Spleen (tissue), 7 donors: Measurements from ENCODE around the gene PTPRK.

ENCODE experiments used
- POLR2A ChIP-seq, 3 donors: fragments of 450-650 bp; IDR thresholded peaks; one replicate each; pipeline ENCODE4 v1.5.1; 2017; ENCODE audit warnings: antibody characterized with exemption in 3 of 3, mild to moderate bottlenecking in 1 of 3
- POLR2AphosphoS5 ChIP-seq, 3 donors: sonication (generic); formaldehyde crosslinking; IDR thresholded peaks; one replicate each; pipeline ENCODE4 v1.5.1; 2017; ENCODE audit warnings: antibody characterized with exemption in 3 of 3
- TF ChIP-seq, protein P1 (sequence below), 11 experiments: fragments of 200-600 bp in 7 of 11; fragments of 450-650 bp in 4 of 11; sonication (generic) in 4 of 11; IDR thresholded peaks in 8 of 11; conservative IDR thresholded peaks in 3 of 11; 1 replicate in 7 of 11; 2 replicates in 4 of 11; pipeline versions ENCODE4 v1.4.0 to v1.8.0; 2016 to 2021; ENCODE audit warnings: antibody characterized with exemption in 11 of 11, inconsistent platforms in 4 of 11, mild to moderate bottlenecking in 1 of 11
- donor health status: DM: no; HTN: no; CAD: no; lungs with moderate emphysema.
- donor health status: DM: no; HTN: no; CAD: no.
- donor health status: DM: no; HTN: no; CAD: no.

DNA sequence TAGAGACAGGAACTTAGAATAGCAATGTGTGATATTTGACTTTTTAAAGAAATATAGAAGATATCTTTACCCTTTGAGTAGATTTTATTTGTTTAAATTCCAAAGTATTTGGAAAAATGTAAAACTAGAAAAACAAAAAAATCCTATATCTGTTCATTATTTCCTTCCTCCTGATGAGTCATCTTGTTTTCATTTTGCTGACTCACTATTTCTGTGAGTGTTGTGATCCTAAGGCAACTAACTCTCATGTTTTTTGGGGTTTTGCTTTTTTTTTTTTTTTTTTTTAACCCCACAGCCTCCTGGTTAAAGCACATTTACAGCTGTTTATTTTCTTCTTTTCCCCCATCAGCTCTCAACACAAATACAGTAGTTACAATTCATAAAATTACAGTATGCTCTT is 581.7 kb downstream of the PTPRK start:
- no peak for TF ChIP-seq POLR2A (IDR thresholded peaks at IDR 0.05)
- no peak for TF ChIP-seq POLR2AphosphoS5 (IDR thresholded peaks at IDR 0.05)
- TF ChIP-seq, protein P1, sequence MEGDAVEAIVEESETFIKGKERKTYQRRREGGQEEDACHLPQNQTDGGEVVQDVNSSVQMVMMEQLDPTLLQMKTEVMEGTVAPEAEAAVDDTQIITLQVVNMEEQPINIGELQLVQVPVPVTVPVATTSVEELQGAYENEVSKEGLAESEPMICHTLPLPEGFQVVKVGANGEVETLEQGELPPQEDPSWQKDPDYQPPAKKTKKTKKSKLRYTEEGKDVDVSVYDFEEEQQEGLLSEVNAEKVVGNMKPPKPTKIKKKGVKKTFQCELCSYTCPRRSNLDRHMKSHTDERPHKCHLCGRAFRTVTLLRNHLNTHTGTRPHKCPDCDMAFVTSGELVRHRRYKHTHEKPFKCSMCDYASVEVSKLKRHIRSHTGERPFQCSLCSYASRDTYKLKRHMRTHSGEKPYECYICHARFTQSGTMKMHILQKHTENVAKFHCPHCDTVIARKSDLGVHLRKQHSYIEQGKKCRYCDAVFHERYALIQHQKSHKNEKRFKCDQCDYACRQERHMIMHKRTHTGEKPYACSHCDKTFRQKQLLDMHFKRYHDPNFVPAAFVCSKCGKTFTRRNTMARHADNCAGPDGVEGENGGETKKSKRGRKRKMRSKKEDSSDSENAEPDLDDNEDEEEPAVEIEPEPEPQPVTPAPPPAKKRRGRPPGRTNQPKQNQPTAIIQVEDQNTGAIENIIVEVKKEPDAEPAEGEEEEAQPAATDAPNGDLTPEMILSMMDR (IDR thresholded peaks at IDR 0.05 in 8 of 11, conservative IDR thresholded peaks at IDR 0.05 in 3 of 11), result no peak
